B cell (primary cell): ENCODE measurements around the gene TCEAL4. TPM values are rescaled to one million over a fixed set of nuclear protein-coding genes. Genes with fewer than 3 reads are reported as not detected.
"Not testable (repeated sequence)": the region's sequence is repeated elsewhere in the genome, so short reads cannot be mapped to it uniquely, and the experiment has no call there.

Experiments
- ATAC-seq: fragments of 200-7000 bp; cut with Tn5 transposase; one replicate; pipeline ENCODE4 v1.10.0; 2021; ENCODE audit warnings: low read depth, mild to moderate bottlenecking, moderate number of reproducible peaks, moderate library complexity
- CTCF ChIA-PET: fragments of 350-600 bp; sonication (Branson Sonifier 250); formaldehyde crosslinking; loops from one replicate; lab custom pipeline; 2021; ENCODE audit warnings: antibody characterized with exemption, inconsistent platforms; lab: Charles Lee
- POLR2A ChIA-PET: fragments of 350-600 bp; sonication (Branson Sonifier 250); formaldehyde crosslinking; loops from one replicate; lab custom pipeline; 2021; ENCODE audit warnings: antibody characterized with exemption; lab: Charles Lee
- DNase-seq: peaks from one replicate; pipeline ENCODE4 v3.0.0; 2013
- H2AFZ ChIP-seq: 2 replicates; pipeline ENCODE4 v1.6.1; 2012; ENCODE audit warnings: mild to moderate bottlenecking, low read depth, low read length; ENCODE audit not compliant: insufficient read depth, poor library complexity, severe bottlenecking
- H3K27ac ChIP-seq, 2 donors: 1 replicate in 1 of 2; 2 replicates in 1 of 2; pipeline ENCODE4 v1.5.1; 2012 to 2013; ENCODE audit warnings: low read length in 2 of 2, mild to moderate bottlenecking in 2 of 2, moderate library complexity in 1 of 2
- H3K27me3 ChIP-seq, 4 experiments: fragments of 200-600 bp in 1 of 4; sonication (generic) in 1 of 4; replicated peaks in 1 of 4; 1 replicate in 2 of 4; 2 replicates in 2 of 4; pipeline versions ENCODE4 v1.6.1 to v1.7.0; 2013 to 2016; ENCODE audit warnings: low read length in 3 of 4, mild to moderate bottlenecking in 2 of 4, mixed read lengths in 1 of 4, moderate library complexity in 1 of 4; ENCODE audit not compliant: insufficient read depth in 4 of 4, control insufficient read depth in 3 of 4; ENCODE audit errors: control extremely low read depth in 1 of 4
- H3K36me3 ChIP-seq, 2 experiments: replicated peaks in 1 of 2; 1 replicate in 1 of 2; 2 replicates in 1 of 2; pipeline versions ENCODE4 v1.6.1 to v1.7.1; 2013; ENCODE audit warnings: low read length in 1 of 2; ENCODE audit not compliant: insufficient read depth in 2 of 2, control insufficient read depth in 1 of 2; ENCODE audit errors: control extremely low read depth in 1 of 2, extremely low read depth in 1 of 2
- H3K4me1 ChIP-seq, 2 donors: fragments of 200-600 bp in 1 of 2; sonication (generic) in 1 of 2; 1 replicate in 1 of 2; 2 replicates in 1 of 2; pipeline versions ENCODE4 v1.5.1 to v1.6.1; 2013 to 2017; ENCODE audit warnings: low read length in 2 of 2; ENCODE audit not compliant: control insufficient read depth in 2 of 2, insufficient read depth in 2 of 2
- H3K4me2 ChIP-seq: replicated peaks from 2 replicates; pipeline ENCODE3; 2012; ENCODE audit warnings: mild to moderate bottlenecking, low read depth, low read length; ENCODE audit not compliant: poor library complexity, severe bottlenecking
- H3K4me3 ChIP-seq, 5 experiments: fragments of 200-600 bp in 1 of 5; sonication (generic) in 1 of 5; 1 replicate in 3 of 5; 2 replicates in 2 of 5; pipeline versions ENCODE4 v1.5.1 to v1.7.0; 2011 to 2016; ENCODE audit warnings: low read length in 4 of 5, mild to moderate bottlenecking in 4 of 5, low read depth in 2 of 5, control low read depth in 1 of 5, moderate library complexity in 1 of 5; ENCODE audit not compliant: insufficient read depth in 1 of 5; ENCODE audit errors: control extremely low read depth in 1 of 5, extremely low read depth in 1 of 5
- H3K79me2 ChIP-seq: fragments of 200-600 bp; sonication (generic); one replicate; pipeline ENCODE4 v1.6.0; 2016; ENCODE audit warnings: low read length; ENCODE audit not compliant: control insufficient read depth, insufficient read depth
- H3K9ac ChIP-seq: fragments of 200-600 bp; sonication (generic); 2 replicates; pipeline ENCODE4 v1.6.1; 2017; ENCODE audit warnings: mild to moderate bottlenecking, low read length, moderate library complexity
- H3K9me3 ChIP-seq, 3 donors: one replicate each; pipeline versions ENCODE4 v1.6.1 to v1.7.1; 2013; ENCODE audit warnings: low read length in 2 of 3; ENCODE audit not compliant: control insufficient read depth in 2 of 3, insufficient read depth in 1 of 3; ENCODE audit errors: control extremely low read depth in 1 of 3
- H4K20me1 ChIP-seq: 2 replicates; pipeline ENCODE4 v1.6.0; 2012; ENCODE audit warnings: mild to moderate bottlenecking, low read length; ENCODE audit not compliant: insufficient read depth, control insufficient read depth, poor library complexity, severe bottlenecking
- H3K27ac Mint-ChIP-seq: one replicate; pipeline ENCODE4 v1.8.0; 2021; ENCODE audit warnings: mixed read lengths
- H3K27me3 Mint-ChIP-seq: one replicate; pipeline ENCODE4 v1.8.0; 2021; ENCODE audit warnings: mixed read lengths
- H3K4me1 Mint-ChIP-seq: one replicate; pipeline ENCODE4 v1.8.0; 2021; ENCODE audit warnings: mixed read lengths
- H3K4me3 Mint-ChIP-seq: one replicate; pipeline ENCODE4 v1.8.0; 2021; ENCODE audit warnings: mixed read lengths
- H3K9me3 Mint-ChIP-seq: one replicate; pipeline ENCODE4 v1.8.0; 2022; ENCODE audit warnings: mixed read lengths; ENCODE audit not compliant: insufficient read depth
- CTCF ChIP-seq: fragments of 200-600 bp; IDR thresholded peaks from one replicate; pipeline ENCODE4 v1.8.0; 2022; ENCODE audit warnings: antibody characterized with exemption, mild to moderate bottlenecking
- EZH2 ChIP-seq: IDR thresholded peaks from 2 replicates; pipeline ENCODE4 v1.6.1; 2012; ENCODE audit warnings: borderline replicate concordance, low read depth, mild to moderate bottlenecking, moderate library complexity, low read length; ENCODE audit not compliant: insufficient read depth, poor library complexity, severe bottlenecking
- WGBS: methylation state at CpG from one replicate; pipeline ENCODE4 v1.1.5; 2013; ENCODE audit warnings: missing lambda C conversion rate; ENCODE audit not compliant: insufficient coverage; 5-methylcytosine and 5-hydroxymethylcytosine counted together
- intact Hi-C: fragments of 100-400 bp; cut with micrococcal nuclease; formaldehyde crosslinking; loops from one replicate; pipeline ENCODE4 v1.10.0; 2022
- polyA plus RNA-seq: library from polyadenylated mRNA; depleted of rRNA; stranded (reverse); fragments of >200 nt; gene quantifications from 2 replicates; pipeline ENCODE4 v1.2.3, GENCODE V29; 2012
- total RNA-seq, 2 donors: library from RNA; stranded (reverse); fragments of 120-200 nt in 1 of 2; gene quantifications; 1 replicate in 1 of 2; 2 replicates in 1 of 2; pipeline versions ENCODE4 v1.2.3 to v1.2.4, GENCODE V29; 2013 to 2022

Gene TCEAL4
- total and polyA plus RNA-seq, 2 donors (not counting 1 experiment from before 2014, with no cell fraction given) = 3.0 to 23.1 TPM

GRCh38 chrX:103595202-103595601, 9.9 kb downstream of the TCEAL4 start:
- H3K9me3 ChIP-seq, H3K27me3 ChIP-seq, H3K27me3 Mint-ChIP-seq, DNase-seq, ATAC-seq, H3K4me2 ChIP-seq, H3K9ac ChIP-seq, H3K4me1 Mint-ChIP-seq, H3K4me3 Mint-ChIP-seq, H3K79me2 ChIP-seq, H3K27ac Mint-ChIP-seq, POLR2A ChIA-PET, H3K9me3 Mint-ChIP-seq, H3K36me3 ChIP-seq, H3K4me3 ChIP-seq, intact Hi-C loops, H3K4me1 ChIP-seq, CTCF ChIA-PET, H3K27ac ChIP-seq, H4K20me1 ChIP-seq, H2AFZ ChIP-seq: not testable (repeated sequence)
- WGBS = 100% methylated on average over 1 of the region's 6 CpGs

DNA sequence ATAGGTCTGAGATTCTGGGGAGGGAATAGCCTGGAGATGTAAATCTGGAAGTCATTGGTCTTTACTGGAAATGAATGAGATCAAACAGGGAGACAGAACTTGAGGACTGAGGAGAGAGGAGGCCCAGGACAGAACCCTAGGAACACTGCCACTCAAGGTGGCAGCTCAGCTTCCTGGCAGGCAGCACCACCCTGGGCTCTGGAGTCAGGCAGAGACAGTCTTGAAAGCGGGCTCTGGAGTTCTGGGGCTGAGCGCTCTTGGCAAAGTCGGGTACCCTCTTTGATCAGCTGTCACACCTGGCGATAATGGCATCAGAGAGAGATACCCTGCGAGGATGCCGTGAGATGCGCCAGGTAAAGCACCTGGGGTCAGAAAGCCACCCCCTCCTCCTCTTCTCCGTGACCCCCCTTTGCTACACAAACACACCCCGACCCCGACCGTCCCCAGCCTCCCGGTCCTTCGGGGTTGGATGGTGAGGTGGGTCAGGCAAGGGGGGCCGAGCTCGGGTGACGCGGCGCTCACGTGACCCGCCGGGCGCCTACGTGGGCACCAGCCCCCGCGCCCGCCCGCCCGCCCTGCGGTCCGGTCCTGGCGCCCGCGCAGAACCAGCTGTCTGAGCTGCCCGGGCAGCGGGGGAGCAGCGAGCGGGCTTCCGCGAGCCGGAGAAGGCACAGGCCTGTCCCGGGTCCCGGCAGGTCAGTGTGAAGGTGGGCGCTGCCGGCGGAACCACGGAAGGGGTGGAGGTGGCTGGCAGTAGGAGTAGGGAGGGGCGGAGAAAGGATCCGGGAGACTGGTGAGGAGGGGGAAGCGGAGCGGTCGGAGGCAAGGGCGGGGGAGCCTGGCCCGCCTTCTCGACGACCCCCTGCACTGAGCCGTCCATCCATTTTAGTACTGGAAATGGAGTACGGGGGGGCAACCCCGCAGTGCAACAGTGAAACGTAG, 22.3 kb downstream of the TCEAL4 start, which contains the start of gene TCEAL3:
Gene TCEAL3, plus strand, starts transcription at position 600 of the 942 bp plus-strand sequence. CDS start 1,102 bp downstream, outside the sequence.
- no peaks in the 10 kb centered on the region for H3K9me3 Mint-ChIP-seq
- ChIA-PET CTCF (interaction anchor here (1.0 kb wide), 1 partner anchor 9 kb away, joined by 4 read pairs; no protein-coding TSS in a partner anchor), POLR2A (interaction anchor here (1.0 kb wide), 1 partner anchor 22 kb away, joined by 3 read pairs; the partner anchor contains the start of gene TCEAL4)
- DNase-seq (peak; percentile 65), ATAC-seq (peak; percentile 85)
- peaks cover 7% of the 10 kb centered on the region for H3K4me1 Mint-ChIP-seq
- H4K20me1 ChIP-seq = no peaks in the 10 kb centered on the region
- WGBS = 0% methylated on average over 34 of the region's 59 CpGs
- no peak for TF ChIP-seq EZH2
- no peak for TF ChIP-seq CTCF
- H3K4me3 Mint-ChIP-seq = peak within 1 kb of the TSS; percentile 85
- H3K4me2 ChIP-seq = peak within 1 kb of the TSS; percentile 77
- peak within 1 kb of the TSS; percentile 38 to 66 for H3K27ac ChIP-seq
- H3K4me1 ChIP-seq = peaks cover 4 to 10% of the 10 kb centered on the region in 2 donors
- H3K36me3 ChIP-seq = no peaks in the 10 kb centered on the region
- no peaks in the 10 kb centered on the region for H3K27me3 ChIP-seq
- H3K27me3 Mint-ChIP-seq = peaks cover 4% of the 10 kb centered on the region
- H3K79me2 ChIP-seq = no peaks in the 10 kb centered on the region
- H3K4me3 ChIP-seq = peak within 1 kb of the TSS in 4 of 5 experiments; percentile 63 to 74 (median 66)
- peak within 1 kb of the TSS; percentile 80 for H3K27ac Mint-ChIP-seq
- no peaks in the 10 kb centered on the region for H3K9me3 ChIP-seq
- H2AFZ ChIP-seq = peak within 1 kb of the TSS; percentile 76
- peak within 1 kb of the TSS; percentile 76 for H3K9ac ChIP-seq
- intact Hi-C loops = no loop called here
